Colonic mucosa (tissue), 4 donors: ENCODE data around the gene PRR30. TPM values are rescaled to one million over a fixed set of nuclear protein-coding genes. Genes with fewer than 3 reads are reported as not detected.

Experiments used
- DNase-seq: peaks from one replicate; pipeline ENCODE4 v3.0.0-alpha.2; 2020
- H3K27ac ChIP-seq: fragments of 200-600 bp; one replicate; pipeline ENCODE4 v1.8.0; 2021
- H3K27me3 ChIP-seq: fragments of 200-600 bp; one replicate; pipeline ENCODE4 v1.8.0; 2021
- H3K36me3 ChIP-seq: fragments of 200-600 bp; one replicate; pipeline ENCODE4 v1.8.0; 2021
- H3K4me1 ChIP-seq: fragments of 200-600 bp; one replicate; pipeline ENCODE4 v1.8.0; 2021; ENCODE audit warnings: mild to moderate bottlenecking
- H3K4me3 ChIP-seq: fragments of 200-600 bp; one replicate; pipeline ENCODE4 v1.8.0; 2021
- H3K9ac ChIP-seq, 2 donors: one replicate each; pipeline ENCODE4 v1.7.0; 2013; ENCODE audit warnings: control low read depth in 2 of 2, low read depth in 2 of 2, low read length in 2 of 2
- H3K9me3 ChIP-seq: fragments of 200-600 bp; one replicate; pipeline ENCODE4 v1.8.0; 2021
- CTCF ChIP-seq: fragments of 200-600 bp; IDR thresholded peaks from one replicate; pipeline ENCODE4 v1.8.0; 2022; ENCODE audit warnings: antibody characterized with exemption, mild to moderate bottlenecking
- intact Hi-C: fragments of 100-400 bp; cut with DNase I; formaldehyde crosslinking; loops from one replicate; pipeline ENCODE4 v1.14.1; 2022
- total RNA-seq, 2 donors: library from RNA; stranded (reverse); fragmentation: NEBNext Ultra II Directional in 1 of 2; extraction: Animal tissue kit (Norgen Biotek cat#: 25700) in 1 of 2; gene quantifications; one replicate each; pipeline ENCODE4 v1.2.1, GENCODE V29; 2021
- donor health status: healthy.
- donor health status: DM: no; HTN: no; CAD: no.
- donor health status: DM: no; HTN: no; CAD: no.

The PRR30 gene
- total RNA-seq, 2 donors from 2014 or later = not detected

- Histone ChIP-seq H3K36me3 (no peaks in the 10 kb centered on the region), H3K27ac (no peak overlapping the region), H3K9ac (no peak overlapping the region), H3K9me3 (no peaks in the 10 kb centered on the region), H3K27me3 (no peaks in the 10 kb centered on the region), H3K4me3 (no peak overlapping the region), H3K4me1 (peaks cover 15% of the 10 kb centered on the region)
- intact Hi-C loops = no loop called here
- no peak for TF ChIP-seq CTCF
- DNase-seq = peak; percentile 53
Observed at GRCh38 chr2:27092696-27093429, 46.3 kb downstream of the PRR30 start.

- intact Hi-C loops = no loop called here
- no peaks in the 10 kb centered on the region for H3K9me3 ChIP-seq
- DNase-seq = no peak
- peaks cover 22% of the 10 kb centered on the region for H3K4me1 ChIP-seq
- TF ChIP-seq CTCF = no peak
- H3K27ac ChIP-seq = no peak overlapping the region
- no peak overlapping the region for H3K9ac ChIP-seq
- H3K36me3 ChIP-seq = no peaks in the 10 kb centered on the region
- H3K4me3 ChIP-seq = no peak overlapping the region
- no peaks in the 10 kb centered on the region for H3K27me3 ChIP-seq
Observed at GRCh38 chr2:27091746-27092695, 47.2 kb downstream of the PRR30 start.

- Histone ChIP-seq H3K27ac (no peak overlapping the region), H3K27me3 (no peaks in the 10 kb centered on the region), H3K36me3 (no peaks in the 10 kb centered on the region), H3K9ac (no peak overlapping the region), H3K9me3 (no peaks in the 10 kb centered on the region), H3K4me1 (peaks cover 23% of the 10 kb centered on the region), H3K4me3 (no peak overlapping the region)
- intact Hi-C loops = loop anchor here (10.0 kb wide), 1 partner anchor 55 kb away; the partner anchor contains the start of gene TMEM214
- DNase-seq = no peak
- no peak for TF ChIP-seq CTCF
Observed at GRCh38 chr2:27089111-27089954, 49.9 kb downstream of the PRR30 start.

GRCh38 chr2:27088634-27089033 lies 50.6 kb downstream of the PRR30 start:
- Histone ChIP-seq H3K27me3 (no peaks in the 10 kb centered on the region), H3K9me3 (no peaks in the 10 kb centered on the region), H3K27ac (no peak overlapping the region), H3K4me3 (no peak overlapping the region), H3K9ac (no peak overlapping the region), H3K36me3 (no peaks in the 10 kb centered on the region), H3K4me1 (peaks cover 19% of the 10 kb centered on the region)
- no peak for TF ChIP-seq CTCF
- no peak for DNase-seq
- intact Hi-C loops = loop anchor here (10.0 kb wide), 1 partner anchor 54 kb away; the partner anchor contains the start of gene TMEM214
